IMR-90 (cell line): ENCODE measurements around the gene SEMA4D.

Experiments
- CTCF ChIP-seq: conservative IDR thresholded peaks from 2 replicates; pipeline ENCODE4 v1.5.1; 2012; ENCODE audit warnings: mild to moderate bottlenecking, low read depth, low read length, improper control_type of control experiment
- MAFK ChIP-seq: IDR thresholded peaks from 2 replicates; pipeline ENCODE4 v1.6.1; 2012; ENCODE audit warnings: low read depth, low read length, improper control_type of control experiment
- MXI1 ChIP-seq: IDR thresholded peaks from 2 replicates; pipeline ENCODE4 v1.6.1; 2012; ENCODE audit warnings: low read depth, mild to moderate bottlenecking, low read length, moderate library complexity, borderline replicate concordance
- RAD21 ChIP-seq: IDR thresholded peaks from 2 replicates; pipeline ENCODE4 v1.6.1; 2012; ENCODE audit warnings: low read length, improper control_type of control experiment

- TF ChIP-seq CTCF (no peak), MXI1 (no peak), MAFK (no peak), RAD21 (no peak)
These were observed 39.0 kb downstream of the SEMA4D start for GRCh38 chr9:89458768-89459496.
